Gastroesophageal sphincter (tissue), 4 donors: ENCODE data around the gene MTMR10. TPM values are rescaled to one million over a fixed set of nuclear protein-coding genes. Genes with fewer than 3 reads are reported as not detected.

Experiments
- ATAC-seq: fragments of 150-250 bp; one replicate; pipeline ENCODE4 v1.9.1; 2016; ENCODE audit warnings: mild to moderate bottlenecking, moderate library complexity
- H3K27ac ChIP-seq, 4 donors: fragments of 200-600 bp; sonication (generic) in 3 of 4; 1 replicate in 3 of 4; 2 replicates in 1 of 4; pipeline ENCODE4 v1.5.1; 2016 to 2019
- H3K27me3 ChIP-seq: fragments of 200-600 bp; sonication (generic); one replicate; pipeline ENCODE4 v1.5.1; 2019
- H3K36me3 ChIP-seq, 2 donors: fragments of 200-600 bp; sonication (generic); one replicate each; pipeline ENCODE4 v1.5.1; 2019; ENCODE audit warnings: control low read depth in 1 of 2
- H3K4me1 ChIP-seq, 3 donors: fragments of 200-600 bp; sonication (generic); 1 replicate in 2 of 3; 2 replicates in 1 of 3; pipeline ENCODE4 v1.5.1; 2016 to 2019; ENCODE audit warnings: control low read depth in 2 of 3
- H3K4me3 ChIP-seq, 2 donors: fragments of 200-600 bp; sonication (generic); one replicate each; pipeline ENCODE4 v1.5.1; 2019; ENCODE audit warnings: mild to moderate bottlenecking in 1 of 2, moderate library complexity in 1 of 2
- H3K9me3 ChIP-seq, 3 donors: fragments of 200-600 bp; sonication (generic); one replicate each; pipeline ENCODE4 v1.5.1; 2017 to 2019; ENCODE audit warnings: control low read depth in 2 of 3
- EP300 ChIP-seq: sonication (generic); formaldehyde crosslinking; IDR thresholded peaks from one replicate; pipeline ENCODE4 v1.6.1; 2017; ENCODE audit warnings: antibody characterized with exemption, mild to moderate bottlenecking
- POLR2A ChIP-seq, 2 donors: fragments of 450-650 bp; IDR thresholded peaks; one replicate each; pipeline ENCODE4 v1.6.1; 2017; ENCODE audit warnings: antibody characterized with exemption in 2 of 2, mild to moderate bottlenecking in 2 of 2, moderate library complexity in 1 of 2
- POLR2AphosphoS5 ChIP-seq: sonication (generic); formaldehyde crosslinking; IDR thresholded peaks from one replicate; pipeline ENCODE4 v1.6.1; 2017; ENCODE audit warnings: antibody characterized with exemption
- WGBS, 2 donors: methylation state at CpG; one replicate each; pipeline ENCODE4 v1.1.5; 2018; ENCODE audit warnings: low coverage in 1 of 2; 5-methylcytosine and 5-hydroxymethylcytosine counted together
- small RNA-seq, 4 donors: library from RNA; depleted of rRNA; stranded (forward); fragments of <200 nt; gene quantifications; one replicate each; pipeline ENCODE3, GENCODE V24; 2016
- total RNA-seq, 4 donors: library from RNA; depleted of rRNA; stranded (reverse); fragments of >200 nt; gene quantifications; one replicate each; pipeline ENCODE4 v1.1.0, GENCODE V29; 2016
- TF ChIP-seq, protein P1 (sequence below), 4 experiments: fragments of 200-600 bp in 2 of 4; fragments of 450-650 bp in 2 of 4; sonication (generic) in 1 of 4; IDR thresholded peaks; one replicate each; pipeline ENCODE4 v1.5.1; 2017 to 2019; ENCODE audit warnings: antibody characterized with exemption in 4 of 4, mild to moderate bottlenecking in 2 of 4, moderate library complexity in 2 of 4

The MTMR10 gene
- total RNA-seq, 4 donors from 2014 or later, result 25.4 to 35.0 (median 32.4) TPM

DNA sequence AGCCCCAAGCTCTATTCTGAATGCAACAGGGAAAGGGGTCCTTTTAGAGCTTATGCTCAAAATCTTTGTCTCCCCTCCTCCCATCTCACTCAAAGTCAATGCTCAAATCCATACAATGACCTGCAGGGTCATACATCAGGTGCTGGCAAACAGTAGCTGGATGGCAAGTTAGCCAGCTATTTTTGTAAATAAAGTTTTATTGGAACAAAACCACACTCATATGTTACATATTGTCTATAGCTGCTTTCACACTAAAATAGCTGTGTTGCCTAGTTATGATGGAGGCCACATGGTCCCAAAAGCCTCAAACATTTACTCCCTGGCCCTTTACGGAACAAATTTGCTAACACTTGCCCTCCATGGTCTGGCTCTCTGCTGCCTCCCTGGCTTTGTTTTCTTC, 89.5 kb downstream of the MTMR10 start:
- Histone ChIP-seq H3K4me3 (no peak overlapping the region), H3K27ac (no peak overlapping the region), H3K36me3 (no peaks in the 10 kb centered on the region), H3K4me1 (peaks cover 0 to 35% (median 6%) of the 10 kb centered on the region in 3 donors), H3K27me3 (no peaks in the 10 kb centered on the region), H3K9me3 (no peaks in the 10 kb centered on the region)
- no peak for ATAC-seq
- TF ChIP-seq, protein P1, sequence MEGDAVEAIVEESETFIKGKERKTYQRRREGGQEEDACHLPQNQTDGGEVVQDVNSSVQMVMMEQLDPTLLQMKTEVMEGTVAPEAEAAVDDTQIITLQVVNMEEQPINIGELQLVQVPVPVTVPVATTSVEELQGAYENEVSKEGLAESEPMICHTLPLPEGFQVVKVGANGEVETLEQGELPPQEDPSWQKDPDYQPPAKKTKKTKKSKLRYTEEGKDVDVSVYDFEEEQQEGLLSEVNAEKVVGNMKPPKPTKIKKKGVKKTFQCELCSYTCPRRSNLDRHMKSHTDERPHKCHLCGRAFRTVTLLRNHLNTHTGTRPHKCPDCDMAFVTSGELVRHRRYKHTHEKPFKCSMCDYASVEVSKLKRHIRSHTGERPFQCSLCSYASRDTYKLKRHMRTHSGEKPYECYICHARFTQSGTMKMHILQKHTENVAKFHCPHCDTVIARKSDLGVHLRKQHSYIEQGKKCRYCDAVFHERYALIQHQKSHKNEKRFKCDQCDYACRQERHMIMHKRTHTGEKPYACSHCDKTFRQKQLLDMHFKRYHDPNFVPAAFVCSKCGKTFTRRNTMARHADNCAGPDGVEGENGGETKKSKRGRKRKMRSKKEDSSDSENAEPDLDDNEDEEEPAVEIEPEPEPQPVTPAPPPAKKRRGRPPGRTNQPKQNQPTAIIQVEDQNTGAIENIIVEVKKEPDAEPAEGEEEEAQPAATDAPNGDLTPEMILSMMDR (IDR thresholded peaks at IDR 0.05), result no peak
- 90 to 100% methylated on average over 1 of the region's 1 CpG for WGBS, 2 donors

GRCh38 chr15:30896211-30896606, 95.2 kb downstream of the MTMR10 start:
- 90% methylated on average over 5 of the region's 12 CpGs; no CpG with 5 or more reads in 1 of the 2 donors for WGBS, 2 donors
- Histone ChIP-seq H3K4me3 (no peak overlapping the region), H3K9me3 (no peaks in the 10 kb centered on the region), H3K27me3 (peaks cover 7% of the 10 kb centered on the region), H3K27ac (no peak overlapping the region), H3K4me1 (no peaks in the 10 kb centered on the region), H3K36me3 (no peaks in the 10 kb centered on the region)
- ATAC-seq, result no peak
- TF ChIP-seq EP300 (no peak), POLR2AphosphoS5 (no peak), POLR2A (IDR thresholded peaks at IDR 0.05) (no peak)
- TF ChIP-seq, protein P1 (IDR thresholded peaks at IDR 0.05), result no peak

DNA sequence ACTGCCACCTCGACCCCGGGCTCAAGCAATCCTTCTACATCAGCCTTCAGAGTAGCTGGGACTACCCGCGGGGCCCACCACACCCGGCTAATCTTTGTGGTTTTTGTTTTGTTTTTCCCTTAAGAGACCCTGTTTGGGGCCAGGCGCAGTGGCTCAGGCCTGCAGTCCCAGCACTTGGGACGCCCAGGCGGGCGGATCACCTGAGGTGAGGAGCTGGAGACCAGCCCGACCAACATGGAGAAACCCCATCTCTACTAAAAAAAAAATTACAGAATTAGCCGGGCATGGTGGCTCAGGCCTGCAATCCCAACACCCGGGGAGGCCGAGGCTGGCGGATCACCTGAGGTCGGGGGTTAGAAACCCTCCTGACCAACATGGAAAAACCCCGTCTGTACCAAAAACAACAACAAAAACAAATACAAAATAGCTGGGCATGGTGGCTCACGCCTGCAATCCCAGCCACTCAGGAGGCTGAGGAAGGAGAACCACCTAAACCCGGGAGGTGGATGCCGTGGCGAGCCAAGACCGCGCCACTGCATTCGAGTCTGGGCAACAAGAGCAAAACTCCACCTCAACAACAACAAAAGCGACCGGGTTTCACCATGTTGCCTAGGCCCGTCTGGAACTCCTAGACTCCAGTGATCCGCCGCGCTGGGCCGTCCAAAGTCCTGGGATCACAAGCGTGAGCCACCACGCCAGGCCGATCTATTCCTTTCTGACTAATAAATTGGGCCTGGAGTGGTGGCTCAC, 95.8 kb downstream of the MTMR10 start:
- TF ChIP-seq POLR2AphosphoS5 (no peak), POLR2A (IDR thresholded peaks at IDR 0.05) (no peak), EP300 (no peak)
- TF ChIP-seq, protein P1 (IDR thresholded peaks at IDR 0.05), result no peak
- WGBS, 2 donors, result 80 to 88% methylated on average over 5 to 16 of the region's 33 CpGs

DNA sequence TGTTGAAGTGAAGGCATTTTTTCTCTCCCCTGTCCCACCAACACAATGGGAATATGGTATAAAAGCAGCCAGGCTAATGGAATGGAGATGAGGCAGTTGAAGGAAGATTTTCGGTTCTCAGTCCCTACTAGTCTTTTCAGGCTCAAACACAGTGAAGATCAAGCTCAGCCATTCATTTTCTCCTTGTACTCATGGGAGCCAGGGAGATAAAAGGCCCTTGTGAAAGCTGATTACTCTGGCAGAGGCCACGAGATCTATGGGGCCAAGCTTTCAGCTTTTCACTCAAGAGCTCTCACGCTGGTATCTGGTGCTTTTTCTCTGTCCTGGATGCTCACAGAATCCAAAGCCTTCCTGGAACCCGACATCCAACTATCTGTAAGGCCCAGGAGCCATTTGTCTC, 102.2 kb downstream of the MTMR10 start:
- ATAC-seq, result no peak
- H3K9me3 ChIP-seq, result no peaks in the 10 kb centered on the region
- H3K4me3 ChIP-seq, result no peak overlapping the region
- no peaks in the 10 kb centered on the region for H3K36me3 ChIP-seq
- H3K4me1 ChIP-seq, result no peaks in the 10 kb centered on the region
- WGBS, 2 donors, result 57 to 60% methylated on average over 4 of the region's 4 CpGs
- no peak for TF ChIP-seq EP300
- no peak for TF ChIP-seq POLR2A (IDR thresholded peaks at IDR 0.05)
- TF ChIP-seq, protein P1 (IDR thresholded peaks at IDR 0.05), result no peak
- TF ChIP-seq POLR2AphosphoS5, result no peak
- H3K27ac ChIP-seq, result no peak overlapping the region
- peaks cover 6% of the 10 kb centered on the region for H3K27me3 ChIP-seq

More for the DNA sequence above, 95.8 kb downstream of the MTMR10 start:
- H3K4me3 ChIP-seq, result no peak overlapping the region
- H3K27ac ChIP-seq, result no peak overlapping the region
- H3K9me3 ChIP-seq, result no peaks in the 10 kb centered on the region
- H3K27me3 ChIP-seq, result peaks cover 7% of the 10 kb centered on the region
- H3K36me3 ChIP-seq, result no peaks in the 10 kb centered on the region
- no peak for ATAC-seq
- no peaks in the 10 kb centered on the region for H3K4me1 ChIP-seq

Small RNA genes lying within 50 kb of the gene (small RNA-seq; reads per million reads assigned to genes)
- 0 reads per million in 4 donors for gene RNU6-466P

Other genes starting within 250 kb of the MTMR10 start
- 10 to 100 TPM; 16.8 to 23.0 (median 22.1) TPM for gene FAN1, start 87.7 kb downstream of the MTMR10 start, total RNA-seq
- not detected for gene TRPM1, start 110.1 kb upstream of the MTMR10 start, total RNA-seq